Fibroblast of lung (primary cell): ENCODE results near the gene COLEC12. TPM values are rescaled to one million over a fixed set of nuclear protein-coding genes. Genes with fewer than 3 reads are reported as not detected.
A peak's percentile ranks its signal among the peaks of the same experiment; 100 is the strongest.

ENCODE experiments used
- DNase-seq, 2 donors: peaks; one replicate each; pipeline versions ENCODE4 v3.0.0 to v3.0.0-alpha.2; 2010; ENCODE audit warnings: low read depth in 2 of 2
- H2AFZ ChIP-seq: 2 replicates; pipeline ENCODE4 v1.5.1; 2012; ENCODE audit warnings: low read length, control low read depth, inconsistent platforms
- H3K27ac ChIP-seq: 2 replicates; pipeline ENCODE4 v1.5.1; 2011; ENCODE audit warnings: low read length, control low read depth; ENCODE audit not compliant: insufficient read depth
- H3K27me3 ChIP-seq: 2 replicates; pipeline ENCODE4 v1.5.1; 2011; ENCODE audit warnings: mild to moderate bottlenecking, low read length; ENCODE audit not compliant: control insufficient read depth, insufficient read depth
- H3K36me3 ChIP-seq: 2 replicates; pipeline ENCODE4 v1.5.1; 2011; ENCODE audit warnings: low read length; ENCODE audit not compliant: control insufficient read depth, insufficient read depth
- H3K4me1 ChIP-seq: 2 replicates; pipeline ENCODE4 v1.5.1; 2011; ENCODE audit warnings: low read length; ENCODE audit not compliant: control insufficient read depth, insufficient read depth; ENCODE audit errors: extremely low read depth
- H3K4me2 ChIP-seq: 2 replicates; pipeline ENCODE4 v1.5.1; 2011; ENCODE audit warnings: low read length, control low read depth; ENCODE audit not compliant: insufficient read depth; ENCODE audit errors: extremely low read depth
- H3K4me3 ChIP-seq, 4 experiments: fragments of 200-600 bp in 1 of 4; sonication (generic) in 1 of 4; replicated peaks in 1 of 4; 2 replicates each; pipeline ENCODE4 v1.5.1; 2011 to 2016; ENCODE audit warnings: low read length in 4 of 4, low read depth in 3 of 4, mild to moderate bottlenecking in 3 of 4, control low read depth in 2 of 4, inconsistent platforms in 1 of 4, mixed read lengths in 1 of 4; ENCODE audit not compliant: insufficient read depth in 1 of 4; ENCODE audit errors: control extremely low read depth in 1 of 4
- H3K79me2 ChIP-seq: 2 replicates; pipeline ENCODE4 v1.5.1; 2012; ENCODE audit warnings: mild to moderate bottlenecking, low read length, inconsistent platforms; ENCODE audit not compliant: control insufficient read depth, insufficient read depth
- H3K9ac ChIP-seq: 2 replicates; pipeline ENCODE4 v1.5.1; 2011; ENCODE audit warnings: mild to moderate bottlenecking, low read length, control low read depth; ENCODE audit not compliant: insufficient read depth
- H3K9me3 ChIP-seq: 2 replicates; pipeline ENCODE4 v1.5.1; 2012; ENCODE audit warnings: low read depth, low read length; ENCODE audit not compliant: control insufficient read depth, insufficient read depth
- H4K20me1 ChIP-seq: 2 replicates; pipeline ENCODE4 v1.5.1; 2011; ENCODE audit warnings: low read length; ENCODE audit not compliant: control insufficient read depth, insufficient read depth; ENCODE audit errors: extremely low read depth
- CTCF ChIP-seq, 2 donors: IDR thresholded peaks in 1 of 2; conservative IDR thresholded peaks in 1 of 2; 1 replicate in 1 of 2; 2 replicates in 1 of 2; pipeline ENCODE4 v1.5.1; 2011 to 2012; ENCODE audit warnings: low read length in 2 of 2, control low read depth in 1 of 2, inconsistent platforms in 1 of 2, low read depth in 1 of 2, mild to moderate bottlenecking in 1 of 2
- EZH2 ChIP-seq: IDR thresholded peaks from 2 replicates; pipeline ENCODE4 v1.5.1; 2012; ENCODE audit warnings: low read length, control low read depth, mild to moderate bottlenecking; ENCODE audit errors: missing control alignments
- polyA plus RNA-seq, 2 donors: library from polyadenylated mRNA; depleted of rRNA in 1 of 2; stranded (reverse) in 1 of 2; unstranded in 1 of 2; fragments of >200 nt; gene quantifications; 2 replicates each; pipeline ENCODE4 v1.2.1, GENCODE V29; 2011 to 2012; ENCODE audit warnings: missing spikeins in 1 of 2
- total RNA-seq: library from RNA; depleted of rRNA; stranded (reverse); fragments of >200 nt; gene quantifications from 2 replicates; pipeline ENCODE4 v1.2.1, GENCODE V29; 2014

COLEC12 gene
- total and polyA plus RNA-seq, 2 donors (not counting 1 experiment from before 2014, with no cell fraction given) = 20.0 to 24.8 TPM

- H3K4me2 ChIP-seq = no peak overlapping the region
- no peaks in the 10 kb centered on the region for H3K27me3 ChIP-seq
- no peak overlapping the region for H3K27ac ChIP-seq
- H3K9ac ChIP-seq = no peak overlapping the region
- peak; percentile 33 to 46 for DNase-seq
- H3K4me1 ChIP-seq = peaks cover 3% of the 10 kb centered on the region
- H3K36me3 ChIP-seq = no peaks in the 10 kb centered on the region
- H3K79me2 ChIP-seq = no peaks in the 10 kb centered on the region
- H2AFZ ChIP-seq = no peak overlapping the region
- H3K4me3 ChIP-seq = no peak overlapping the region
- no peaks in the 10 kb centered on the region for H3K9me3 ChIP-seq
- TF ChIP-seq EZH2 (no peak), CTCF (conservative IDR thresholded peaks at IDR 0.05 in 1 of 2, IDR thresholded peaks at IDR 0.05 in 1 of 2; ENCODE audit: low read depth in 1 of 2, low read length in 2 of 2) (no peak)
- H4K20me1 ChIP-seq = no peaks in the 10 kb centered on the region
Measured at GRCh38 chr18:446941-447560, 53.5 kb downstream of the COLEC12 start.

GRCh38 chr18:445055-445454, 55.4 kb downstream of the COLEC12 start:
- peaks cover 3% of the 10 kb centered on the region for H3K4me1 ChIP-seq
- no peak for DNase-seq
- H3K4me3 ChIP-seq = no peak overlapping the region
- no peak overlapping the region for H2AFZ ChIP-seq
- H3K79me2 ChIP-seq = no peaks in the 10 kb centered on the region
- H4K20me1 ChIP-seq = no peaks in the 10 kb centered on the region
- no peaks in the 10 kb centered on the region for H3K9me3 ChIP-seq
- H3K36me3 ChIP-seq = no peaks in the 10 kb centered on the region
- H3K27ac ChIP-seq = no peak overlapping the region
- no peak overlapping the region for H3K9ac ChIP-seq
- H3K4me2 ChIP-seq = no peak overlapping the region
- no peak for TF ChIP-seq EZH2
- TF ChIP-seq CTCF (conservative IDR thresholded peaks at IDR 0.05 in 1 of 2, IDR thresholded peaks at IDR 0.05 in 1 of 2; ENCODE audit: low read depth in 1 of 2, low read length in 2 of 2) = no peak
- H3K27me3 ChIP-seq = no peaks in the 10 kb centered on the region

- Histone ChIP-seq H3K9ac (no peak overlapping the region), H4K20me1 (no peaks in the 10 kb centered on the region), H2AFZ (no peak overlapping the region), H3K27ac (no peak overlapping the region), H3K36me3 (no peaks in the 10 kb centered on the region), H3K4me1 (no peaks in the 10 kb centered on the region), H3K9me3 (no peaks in the 10 kb centered on the region), H3K4me2 (no peak overlapping the region), H3K79me2 (no peaks in the 10 kb centered on the region), H3K4me3 (no peak overlapping the region), H3K27me3 (no peaks in the 10 kb centered on the region)
- DNase-seq = no peak
- no peak for TF ChIP-seq EZH2
- no peak for TF ChIP-seq CTCF (conservative IDR thresholded peaks at IDR 0.05 in 1 of 2, IDR thresholded peaks at IDR 0.05 in 1 of 2; ENCODE audit: low read depth in 1 of 2, low read length in 2 of 2)
Measured at GRCh38 chr18:438571-438970, 61.9 kb downstream of the COLEC12 start.
